WTC11 (cell line): Measurements from ENCODE around the gene AQP9. TPM values are rescaled to one million over a fixed set of nuclear protein-coding genes. Genes with fewer than 3 reads are reported as not detected.
A peak's percentile ranks its signal among the peaks of the same experiment; 100 is the strongest.
"Not testable (repeated sequence)": the region's sequence is repeated elsewhere in the genome, so short reads cannot be mapped to it uniquely, and the experiment has no call there.

ENCODE experiments used
- ATAC-seq: fragments of 200-7000 bp; cut with Tn5 transposase; 2 replicates; pipeline ENCODE4 v1.10.0; 2021; ENCODE audit warnings: mild to moderate bottlenecking, moderate library complexity
- CTCF ChIA-PET: fragments of 300-600 bp; sonication (Branson Sonifier 250); formaldehyde crosslinking; loops from one replicate; lab custom pipeline; 2021; ENCODE audit warnings: antibody characterized with exemption; lab: Charles Lee
- POLR2A ChIA-PET: fragments of 350-600 bp; sonication (Branson Sonifier 250); formaldehyde crosslinking; loops from one replicate; lab custom pipeline; 2021; ENCODE audit warnings: antibody characterized with exemption; lab: Charles Lee
- DNase-seq: peaks from one replicate; pipeline ENCODE4 v3.0.0; 2021; ENCODE audit warnings: low spot score
- H3K27ac Mint-ChIP-seq: 2 replicates; pipeline ENCODE4 v1.8.0; 2021; ENCODE audit warnings: mixed read lengths
- H3K27me3 Mint-ChIP-seq: 2 replicates; pipeline ENCODE4 v1.8.0; 2021; ENCODE audit warnings: low read depth, mild to moderate bottlenecking, moderate library complexity, mixed read lengths
- H3K36me3 Mint-ChIP-seq: 2 replicates; pipeline ENCODE4 v1.8.0; 2021; ENCODE audit warnings: mixed read lengths
- H3K4me1 Mint-ChIP-seq: 2 replicates; pipeline ENCODE4 v1.8.0; 2022; ENCODE audit warnings: mixed read lengths
- H3K4me3 Mint-ChIP-seq: 2 replicates; pipeline ENCODE4 v1.8.0; 2021; ENCODE audit warnings: mild to moderate bottlenecking, moderate library complexity, mixed read lengths
- H3K9me3 Mint-ChIP-seq: 2 replicates; pipeline ENCODE4 v1.8.0; 2021; ENCODE audit warnings: mixed read lengths
- AR ChIP-seq: fragments of 250-450 bp; sonication (Bioruptor Pico); IDR thresholded peaks from 2 replicates; pipeline ENCODE4 v1.9.0; 2021; ENCODE audit warnings: mild to moderate bottlenecking
- ARID4B ChIP-seq: sonication (generic); formaldehyde crosslinking; IDR thresholded peaks from 2 replicates; pipeline ENCODE4 v1.8.0; 2023; ENCODE audit warnings: missing genetic modification reagents, mild to moderate bottlenecking, borderline replicate concordance
- ATF3 ChIP-seq: sonication (generic); formaldehyde crosslinking; conservative IDR thresholded peaks from 2 replicates; pipeline ENCODE4 v1.8.1; 2022; ENCODE audit warnings: mild to moderate bottlenecking, missing genetic modification reagents
- EMX1 ChIP-seq: fragments of 250-450 bp; sonication (Bioruptor Pico); IDR thresholded peaks from 2 replicates; pipeline ENCODE4 v1.8.0; 2021; ENCODE audit warnings: mild to moderate bottlenecking
- ETV6 ChIP-seq: sonication (generic); formaldehyde crosslinking; IDR thresholded peaks from 2 replicates; pipeline ENCODE4 v1.8.1; 2022; ENCODE audit warnings: mild to moderate bottlenecking, missing genetic modification reagents
- FOXP4 ChIP-seq: sonication (generic); formaldehyde crosslinking; IDR thresholded peaks from 2 replicates; pipeline ENCODE4 v1.8.0; 2022; ENCODE audit warnings: mild to moderate bottlenecking, missing genetic modification reagents
- HMGA2 ChIP-seq: fragments of 250-450 bp; sonication (Bioruptor Pico); IDR thresholded peaks from 2 replicates; pipeline ENCODE4 v1.4.0; 2021; ENCODE audit warnings: mild to moderate bottlenecking, moderate library complexity
- IRF2 ChIP-seq: sonication (generic); formaldehyde crosslinking; IDR thresholded peaks from 2 replicates; pipeline ENCODE4 v1.8.0; 2022; ENCODE audit warnings: low read depth, missing genetic modification reagents, borderline replicate concordance
- MXD4 ChIP-seq: fragments of 250-450 bp; sonication (Bioruptor Pico); IDR thresholded peaks from 2 replicates; pipeline ENCODE4 v1.8.0; 2021; ENCODE audit warnings: mild to moderate bottlenecking, moderate library complexity, borderline replicate concordance
- NR1H2 ChIP-seq: sonication (generic); formaldehyde crosslinking; IDR thresholded peaks from 2 replicates; pipeline ENCODE4 v1.9.0; 2021; ENCODE audit warnings: mild to moderate bottlenecking, moderate library complexity, missing genetic modification reagents
- NR3C1 ChIP-seq: sonication (generic); formaldehyde crosslinking; conservative IDR thresholded peaks from 2 replicates; pipeline ENCODE4 v1.8.1; 2023; ENCODE audit warnings: low read depth, mild to moderate bottlenecking, missing genetic modification reagents
- PREB ChIP-seq: sonication (generic); formaldehyde crosslinking; IDR thresholded peaks from 2 replicates; pipeline ENCODE4 v1.8.1; 2022; ENCODE audit warnings: mild to moderate bottlenecking, missing genetic modification reagents, moderate library complexity, borderline replicate concordance
- RORB ChIP-seq: fragments of 250-450 bp; sonication (Bioruptor Pico); IDR thresholded peaks from 2 replicates; pipeline ENCODE4 v1.9.0; 2021; ENCODE audit warnings: mild to moderate bottlenecking
- SMAD3 ChIP-seq: sonication (generic); formaldehyde crosslinking; IDR thresholded peaks from 2 replicates; pipeline ENCODE4 v1.8.0; 2022; ENCODE audit warnings: missing genetic modification reagents, mild to moderate bottlenecking, borderline replicate concordance
- SMAD4 ChIP-seq: sonication (generic); formaldehyde crosslinking; IDR thresholded peaks from 2 replicates; pipeline ENCODE4 v1.8.0; 2022; ENCODE audit warnings: mild to moderate bottlenecking, missing genetic modification reagents
- TEAD4 ChIP-seq: sonication (generic); formaldehyde crosslinking; IDR thresholded peaks from 2 replicates; pipeline ENCODE4 v1.8.0; 2022; ENCODE audit warnings: mild to moderate bottlenecking, missing genetic modification reagents
- ZNF317 ChIP-seq: sonication (generic); formaldehyde crosslinking; IDR thresholded peaks from 2 replicates; pipeline ENCODE4 v1.8.1; 2023; ENCODE audit warnings: low read depth, mild to moderate bottlenecking, moderate library complexity, missing genetic modification reagents, borderline replicate concordance
- total RNA-seq: library from RNA; stranded (reverse); gene quantifications from 3 replicates; pipeline ENCODE4 v1.2.3, GENCODE V29; 2021

AQP9 gene
- total RNA-seq, 1 experiment from 2014 or later: 0.07 TPM

GRCh38 chr15:58189148-58189811, 51.1 kb downstream of the AQP9 start (continued):
- no peak for TF ChIP-seq AR (CRISPR knock-in tag)
- TF ChIP-seq MXD4: no peak
- TF ChIP-seq PREB (CRISPR knock-in tag): no peak
- no peak for TF ChIP-seq RORB (CRISPR knock-in tag)
- TF ChIP-seq NR3C1 (CRISPR knock-in tag): no peak
- TF ChIP-seq NR1H2 (CRISPR knock-in tag): no peak
- no peak for TF ChIP-seq ETV6
- no peak for TF ChIP-seq SMAD3
- no peak for TF ChIP-seq IRF2 (CRISPR knock-in tag)
- TF ChIP-seq ZNF317 (CRISPR knock-in tag): no peak
- TF ChIP-seq ARID4B: no peak

- no peak for DNase-seq
- peaks cover 23% of the 10 kb centered on the region for H3K4me1 Mint-ChIP-seq
- H3K27ac Mint-ChIP-seq: no peak overlapping the region
- peaks cover 12% of the 10 kb centered on the region for H3K36me3 Mint-ChIP-seq
- peaks cover 6% of the 10 kb centered on the region for H3K27me3 Mint-ChIP-seq
- ATAC-seq: no peak
- ChIA-PET POLR2A (no interaction called here), CTCF (interaction anchor here (3.6 kb wide), 1 partner anchor 8 kb away, joined by 14 read pairs; no protein-coding TSS in a partner anchor)
- peaks cover 14% of the 10 kb centered on the region for H3K9me3 Mint-ChIP-seq
- no peak overlapping the region for H3K4me3 Mint-ChIP-seq
- TF ChIP-seq EMX1 (CRISPR knock-in tag) (no peak), ATF3 (CRISPR knock-in tag) (no peak), TEAD4 (CRISPR knock-in tag) (no peak), SMAD4 (CRISPR knock-in tag) (no peak), ETV6 (no peak), FOXP4 (CRISPR knock-in tag) (no peak), HMGA2 (CRISPR knock-in tag) (no peak)
- TF ChIP-seq, all 79 proteins: peak for 0
Observed at GRCh38 chr15:58190419-58190818, 52.2 kb downstream of the AQP9 start.

GRCh38 chr15:58193636-58194035, 55.5 kb downstream of the AQP9 start:
- peaks cover 15% of the 10 kb centered on the region for H3K36me3 Mint-ChIP-seq
- DNase-seq, H3K27me3 Mint-ChIP-seq, H3K4me3 Mint-ChIP-seq, H3K27ac Mint-ChIP-seq, POLR2A ChIA-PET: not testable (repeated sequence)
- peaks cover 22% of the 10 kb centered on the region for H3K9me3 Mint-ChIP-seq
- ATAC-seq: peak; percentile 38; the same call in 1 of the 2 replicates
- peaks cover 16% of the 10 kb centered on the region for H3K4me1 Mint-ChIP-seq
- CTCF ChIA-PET: interaction anchor here (3.6 kb wide), 1 partner anchor 11 kb away, joined by 14 read pairs; no protein-coding TSS in a partner anchor
